Spleen (tissue), 3 donors: Measurements from ENCODE around the gene MROH7.

Experiments used
- POLR2A ChIP-seq, 3 donors: fragments of 450-650 bp; IDR thresholded peaks; one replicate each; pipeline ENCODE4 v1.5.1; 2017; ENCODE audit warnings: antibody characterized with exemption in 3 of 3, mild to moderate bottlenecking in 1 of 3
- POLR2AphosphoS5 ChIP-seq, 3 donors: sonication (generic); formaldehyde crosslinking; IDR thresholded peaks; one replicate each; pipeline ENCODE4 v1.5.1; 2017; ENCODE audit warnings: antibody characterized with exemption in 3 of 3

- TF ChIP-seq POLR2AphosphoS5 (IDR thresholded peaks at IDR 0.05) (no peak), POLR2A (IDR thresholded peaks at IDR 0.05) (no peak)
Measured at GRCh38 chr1:54708385-54708784, 66.8 kb downstream of the MROH7 start.
